ENCODE results near the gene APLP2.
"Not testable (repeated sequence)": the region's sequence is repeated elsewhere in the genome, so short reads cannot be mapped to it uniquely, and the experiment has no call there.

Gene APLP2

GRCh38 chr11:130166457-130166784 is 96.7 kb downstream of the APLP2 start:
- Mint-ChIP-seq H3K36me3 (ENCODE audit: insufficient read depth) (no peaks in the 10 kb centered on the region), H3K4me1 (ENCODE audit: low read depth in 2 of 2) (peaks cover 0 to 5% of the 10 kb centered on the region in 2 donors), H3K27me3 (peaks cover 67 to 92% of the 10 kb centered on the region in 2 donors), H3K4me3 (no peak overlapping the region), H3K9me3 (no peaks in the 10 kb centered on the region), H3K27ac (no peak overlapping the region)
- ATAC-seq (replicated peaks) (peak; percentile 50), DNase-seq (no peak)

GRCh38 chr11:130167146-130167545 is 97.5 kb downstream of the APLP2 start:
- ATAC-seq (replicated peaks) (no peak), DNase-seq (no peak)
- no peaks in the 10 kb centered on the region for H3K36me3 Mint-ChIP-seq (ENCODE audit: insufficient read depth)
- peaks cover 59 to 88% of the 10 kb centered on the region in 2 donors for H3K27me3 Mint-ChIP-seq
- H3K27ac Mint-ChIP-seq, result no peak overlapping the region
- no peak overlapping the region for H3K4me3 Mint-ChIP-seq
- peaks cover 0 to 2% of the 10 kb centered on the region in 2 donors for H3K4me1 Mint-ChIP-seq (ENCODE audit: low read depth in 2 of 2)
- no peaks in the 10 kb centered on the region for H3K9me3 Mint-ChIP-seq

GRCh38 chr11:130168105-130168504 is 98.4 kb downstream of the APLP2 start:
- Mint-ChIP-seq H3K4me1 (ENCODE audit: low read depth in 2 of 2) (no peaks in the 10 kb centered on the region), H3K4me3 (no peak overlapping the region), H3K36me3 (ENCODE audit: insufficient read depth) (no peaks in the 10 kb centered on the region), H3K9me3 (no peaks in the 10 kb centered on the region), H3K27ac (no peak overlapping the region), H3K27me3 (peaks cover 56 to 87% of the 10 kb centered on the region in 2 donors)
- ATAC-seq (replicated peaks) (no peak), DNase-seq (no peak)

GRCh38 chr11:130170345-130170744 is 100.7 kb downstream of the APLP2 start:
- Mint-ChIP-seq H3K36me3 (ENCODE audit: insufficient read depth) (no peaks in the 10 kb centered on the region), H3K4me3 (no peak overlapping the region), H3K27me3 (peaks cover 57 to 87% of the 10 kb centered on the region in 2 donors), H3K9me3 (peaks cover 3 to 9% of the 10 kb centered on the region in 2 donors), H3K4me1 (ENCODE audit: low read depth in 2 of 2) (no peaks in the 10 kb centered on the region), H3K27ac (no peak overlapping the region)
- no peak for DNase-seq
- no peak for ATAC-seq (replicated peaks)

GRCh38 chr11:130171534-130171933 is 101.8 kb downstream of the APLP2 start:
- peaks cover 3 to 9% of the 10 kb centered on the region in 2 donors for H3K9me3 Mint-ChIP-seq
- DNase-seq (no peak), ATAC-seq (replicated peaks) (no peak)
- H3K27me3 Mint-ChIP-seq, result peaks cover 45 to 75% of the 10 kb centered on the region in 2 donors
- no peaks in the 10 kb centered on the region for H3K36me3 Mint-ChIP-seq (ENCODE audit: insufficient read depth)
- H3K4me3 Mint-ChIP-seq, result no peak overlapping the region
- H3K27ac Mint-ChIP-seq, result no peak overlapping the region
- no peaks in the 10 kb centered on the region for H3K4me1 Mint-ChIP-seq (ENCODE audit: low read depth in 2 of 2)

- H3K4me3 Mint-ChIP-seq, result not testable (repeated sequence)
Observed at GRCh38 chr11:130172001-130172400, 102.3 kb downstream of the APLP2 start.

GRCh38 chr11:130174642-130175041 is 104.9 kb downstream of the APLP2 start:
- no peaks in the 10 kb centered on the region for H3K4me1 Mint-ChIP-seq (ENCODE audit: low read depth in 2 of 2)

More at GRCh38 chr11:130172001-130172400, 102.3 kb downstream of the APLP2 start:
- DNase-seq; H3K36me3 Mint-ChIP-seq (ENCODE audit: insufficient read depth); ATAC-seq (replicated peaks); H3K4me1 Mint-ChIP-seq (ENCODE audit: low read depth in 2 of 2); H3K9me3 Mint-ChIP-seq; H3K27ac Mint-ChIP-seq: not testable (repeated sequence)
- peaks cover 45 to 74% of the 10 kb centered on the region in 2 donors for H3K27me3 Mint-ChIP-seq

GRCh38 chr11:130175898-130176297 is 106.2 kb downstream of the APLP2 start:
- no peaks in the 10 kb centered on the region for H3K4me1 Mint-ChIP-seq (ENCODE audit: low read depth in 2 of 2)

More at GRCh38 chr11:130174642-130175041, 104.9 kb downstream of the APLP2 start:
- no peak for DNase-seq
- Mint-ChIP-seq H3K27me3 (peaks cover 26 to 54% of the 10 kb centered on the region in 2 donors), H3K27ac (no peak overlapping the region), H3K4me3 (no peak overlapping the region), H3K36me3 (ENCODE audit: insufficient read depth) (no peaks in the 10 kb centered on the region), H3K9me3 (peaks cover 3 to 9% of the 10 kb centered on the region in 2 donors)
- no peak for ATAC-seq (replicated peaks)

GRCh38 chr11:130177782-130178181 is 108.1 kb downstream of the APLP2 start:
- H3K4me1 Mint-ChIP-seq (ENCODE audit: low read depth in 2 of 2), result no peaks in the 10 kb centered on the region
- no peak overlapping the region for H3K4me3 Mint-ChIP-seq
- peaks cover 3 to 9% of the 10 kb centered on the region in 2 donors for H3K9me3 Mint-ChIP-seq
- no peaks in the 10 kb centered on the region for H3K36me3 Mint-ChIP-seq (ENCODE audit: insufficient read depth)
- H3K27ac Mint-ChIP-seq, result no peak overlapping the region
- ATAC-seq (replicated peaks), result no peak
- DNase-seq, result no peak
- H3K27me3 Mint-ChIP-seq, result peaks cover 35 to 55% of the 10 kb centered on the region in 2 donors

More at GRCh38 chr11:130175898-130176297, 106.2 kb downstream of the APLP2 start:
- no peak for ATAC-seq (replicated peaks)
- Mint-ChIP-seq H3K4me3 (no peak overlapping the region), H3K27ac (no peak overlapping the region), H3K9me3 (peaks cover 3 to 9% of the 10 kb centered on the region in 2 donors), H3K27me3 (peaks cover 34 to 55% of the 10 kb centered on the region in 2 donors), H3K36me3 (ENCODE audit: insufficient read depth) (no peaks in the 10 kb centered on the region)
- DNase-seq, result no peak

GRCh38 chr11:130178441-130179339 is 109.0 kb downstream of the APLP2 start:
- ATAC-seq (replicated peaks), result no peak
- Mint-ChIP-seq H3K27me3 (peaks cover 30 to 54% of the 10 kb centered on the region in 2 donors), H3K9me3 (peaks cover 3 to 9% of the 10 kb centered on the region in 2 donors), H3K27ac (no peak overlapping the region), H3K4me3 (no peak overlapping the region), H3K36me3 (ENCODE audit: insufficient read depth) (no peaks in the 10 kb centered on the region), H3K4me1 (ENCODE audit: low read depth in 2 of 2) (no peaks in the 10 kb centered on the region)
- no peak for DNase-seq

- H3K4me3 Mint-ChIP-seq, result no peak overlapping the region
- H3K4me1 Mint-ChIP-seq (ENCODE audit: low read depth in 2 of 2), result no peaks in the 10 kb centered on the region
- H3K36me3 Mint-ChIP-seq (ENCODE audit: insufficient read depth), result no peaks in the 10 kb centered on the region
- H3K9me3 Mint-ChIP-seq, result peaks cover 2 to 7% of the 10 kb centered on the region in 2 donors
- no peak overlapping the region for H3K27ac Mint-ChIP-seq
- ATAC-seq (replicated peaks) (no peak), DNase-seq (no peak)
- H3K27me3 Mint-ChIP-seq, result peaks cover 35 to 56% of the 10 kb centered on the region in 2 donors
Observed at GRCh38 chr11:130179396-130180306, 110.0 kb downstream of the APLP2 start.

GRCh38 chr11:130180491-130180890 is 110.8 kb downstream of the APLP2 start:
- Mint-ChIP-seq H3K27me3 (peaks cover 39 to 50% of the 10 kb centered on the region in 2 donors), H3K27ac (no peak overlapping the region), H3K9me3 (no peaks in the 10 kb centered on the region), H3K4me1 (ENCODE audit: low read depth in 2 of 2) (no peaks in the 10 kb centered on the region), H3K36me3 (ENCODE audit: insufficient read depth) (no peaks in the 10 kb centered on the region), H3K4me3 (no peak overlapping the region)
- ATAC-seq (replicated peaks), result no peak
- DNase-seq, result no peak

GRCh38 chr11:130180896-130181294 is 111.2 kb downstream of the APLP2 start:
- DNase-seq (no peak), ATAC-seq (replicated peaks) (no peak)
- Mint-ChIP-seq H3K36me3 (ENCODE audit: insufficient read depth) (no peaks in the 10 kb centered on the region), H3K27me3 (peaks cover 44 to 50% of the 10 kb centered on the region in 2 donors), H3K4me1 (ENCODE audit: low read depth in 2 of 2) (no peaks in the 10 kb centered on the region), H3K4me3 (no peak overlapping the region), H3K9me3 (no peaks in the 10 kb centered on the region), H3K27ac (no peak overlapping the region)

All from effector memory CD8-positive, alpha-beta T cell (primary cell).